ENCODE measurements around the gene CRYBA2.

GRCh38 chr2:218988164-218988563, 5.1 kb downstream of the CRYBA2 start:
- TF ChIP-seq ZNF274 (IDR thresholded peaks at IDR 0.05; ENCODE audit: low read depth, low read length) (no peak), POLR2A (IDR thresholded peaks at IDR 0.05; ENCODE audit: borderline replicate concordance, extremely low read depth, insufficient read depth, insufficient read length) (no peak)

Data from HCT116 (cell line).